ENCODE measurements around the gene WDR49. TPM values are rescaled to one million over a fixed set of nuclear protein-coding genes. Genes with fewer than 3 reads are reported as not detected.

Gene WDR49
- total and polyA plus RNA-seq, 11 donors: 0.03 to 8.7 (median 1.7) TPM

DNA sequence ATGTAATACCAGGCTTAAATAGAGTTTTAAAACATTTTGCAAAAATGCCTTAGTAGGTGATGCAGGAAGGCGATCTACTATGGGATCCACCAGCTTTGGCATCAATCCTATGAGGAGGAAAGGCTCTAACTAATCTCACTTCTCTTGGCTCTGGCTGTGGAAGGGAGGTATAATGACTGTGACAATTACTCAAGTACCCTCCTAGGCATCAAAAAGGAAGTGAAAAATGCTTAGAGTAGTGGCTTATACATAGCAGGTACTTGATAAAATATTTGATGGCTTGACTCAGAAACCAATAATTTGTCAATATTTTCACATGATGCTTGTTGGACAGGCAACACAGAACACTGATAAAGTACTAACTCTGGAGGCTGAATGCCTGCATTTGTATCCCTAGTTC lies 145.8 kb downstream of the WDR49 start:
- Histone ChIP-seq H3K4me1 (no peaks in the 10 kb centered on the region), H3K27me3 (no peaks in the 10 kb centered on the region), H3K4me3 (no peak overlapping the region), H3K36me3 (no peaks in the 10 kb centered on the region), H3K9me3 (no peaks in the 10 kb centered on the region), H3K27ac (no peak overlapping the region)
- no peak for ATAC-seq
- no peak for TF ChIP-seq POLR2A (IDR thresholded peaks at IDR 0.05)
- TF ChIP-seq, protein P1, sequence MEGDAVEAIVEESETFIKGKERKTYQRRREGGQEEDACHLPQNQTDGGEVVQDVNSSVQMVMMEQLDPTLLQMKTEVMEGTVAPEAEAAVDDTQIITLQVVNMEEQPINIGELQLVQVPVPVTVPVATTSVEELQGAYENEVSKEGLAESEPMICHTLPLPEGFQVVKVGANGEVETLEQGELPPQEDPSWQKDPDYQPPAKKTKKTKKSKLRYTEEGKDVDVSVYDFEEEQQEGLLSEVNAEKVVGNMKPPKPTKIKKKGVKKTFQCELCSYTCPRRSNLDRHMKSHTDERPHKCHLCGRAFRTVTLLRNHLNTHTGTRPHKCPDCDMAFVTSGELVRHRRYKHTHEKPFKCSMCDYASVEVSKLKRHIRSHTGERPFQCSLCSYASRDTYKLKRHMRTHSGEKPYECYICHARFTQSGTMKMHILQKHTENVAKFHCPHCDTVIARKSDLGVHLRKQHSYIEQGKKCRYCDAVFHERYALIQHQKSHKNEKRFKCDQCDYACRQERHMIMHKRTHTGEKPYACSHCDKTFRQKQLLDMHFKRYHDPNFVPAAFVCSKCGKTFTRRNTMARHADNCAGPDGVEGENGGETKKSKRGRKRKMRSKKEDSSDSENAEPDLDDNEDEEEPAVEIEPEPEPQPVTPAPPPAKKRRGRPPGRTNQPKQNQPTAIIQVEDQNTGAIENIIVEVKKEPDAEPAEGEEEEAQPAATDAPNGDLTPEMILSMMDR (IDR thresholded peaks at IDR 0.05): no peak
- no peak for DNase-seq
- intact Hi-C loops (cut with DNase I): no loop called here
- WGBS, 4 donors: 78 to 95% (median 89%) methylated on average over 1 of the region's 1 CpG

DNA sequence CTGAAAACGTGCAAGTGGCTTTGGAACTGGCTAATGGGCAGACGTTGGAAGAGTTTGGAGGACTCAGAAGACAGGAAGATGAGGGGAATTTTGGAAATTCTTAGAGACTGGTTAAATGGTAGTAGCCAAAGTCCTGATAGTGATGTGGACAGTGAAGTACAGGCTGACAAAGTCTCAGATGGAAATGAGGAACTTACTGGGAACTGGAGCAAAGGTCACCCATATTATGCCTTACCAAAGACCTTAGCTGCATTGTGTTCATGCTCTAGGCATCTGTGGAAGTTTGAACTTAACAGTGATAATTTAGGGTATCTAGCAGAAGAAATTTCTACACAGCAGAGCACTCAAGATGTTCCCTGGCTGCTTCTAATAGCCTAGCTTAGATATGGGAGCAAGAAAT lies 151.3 kb downstream of the WDR49 start:
- no peak overlapping the region for H3K27ac ChIP-seq
- TF ChIP-seq, protein P1 (IDR thresholded peaks at IDR 0.05): no peak
- TF ChIP-seq POLR2A (IDR thresholded peaks at IDR 0.05): no peak
- H3K36me3 ChIP-seq: no peaks in the 10 kb centered on the region
- H3K9me3 ChIP-seq: no peaks in the 10 kb centered on the region
- peaks cover 0 to 7% (median 0%) of the 10 kb centered on the region in 12 donors for H3K4me1 ChIP-seq
- no peaks in the 10 kb centered on the region for H3K27me3 ChIP-seq
- intact Hi-C loops (cut with DNase I): no loop called here
- no peak overlapping the region for H3K4me3 ChIP-seq
- 69 to 79% (median 77%) methylated on average over 2 of the region's 2 CpGs for WGBS, 4 donors
- ATAC-seq (no peak), DNase-seq (no peak)

DNA sequence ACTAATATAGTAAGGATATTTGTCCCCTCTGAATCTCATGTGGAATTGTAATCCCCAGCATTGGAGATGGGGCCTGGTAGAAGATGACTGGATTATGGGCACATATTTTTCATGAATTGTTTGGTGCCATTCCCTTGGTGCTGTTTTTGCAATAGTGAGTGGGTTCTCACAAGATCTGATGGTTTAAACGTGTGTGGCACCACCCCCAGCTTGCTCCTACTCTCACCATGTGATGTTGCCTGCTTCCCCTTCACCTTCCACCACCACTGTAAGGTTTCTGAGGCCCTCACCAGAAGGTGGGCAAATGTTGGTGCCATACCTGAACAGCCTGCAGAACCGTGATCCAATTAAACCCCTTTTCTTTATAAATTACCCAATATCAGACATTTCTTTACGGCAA lies 151.8 kb downstream of the WDR49 start:
- Histone ChIP-seq H3K4me1 (peaks cover 0 to 7% (median 0%) of the 10 kb centered on the region in 12 donors), H3K4me3 (no peak overlapping the region), H3K27me3 (no peaks in the 10 kb centered on the region), H3K9me3 (no peaks in the 10 kb centered on the region), H3K36me3 (no peaks in the 10 kb centered on the region), H3K27ac (no peak overlapping the region)
- no peak for ATAC-seq
- intact Hi-C loops (cut with DNase I): no loop called here
- 70 to 78% (median 76%) methylated on average over 3 of the region's 3 CpGs for WGBS, 4 donors
- TF ChIP-seq, protein P1 (IDR thresholded peaks at IDR 0.05): no peak
- no peak for TF ChIP-seq POLR2A (IDR thresholded peaks at IDR 0.05)
- DNase-seq: no peak

DNA sequence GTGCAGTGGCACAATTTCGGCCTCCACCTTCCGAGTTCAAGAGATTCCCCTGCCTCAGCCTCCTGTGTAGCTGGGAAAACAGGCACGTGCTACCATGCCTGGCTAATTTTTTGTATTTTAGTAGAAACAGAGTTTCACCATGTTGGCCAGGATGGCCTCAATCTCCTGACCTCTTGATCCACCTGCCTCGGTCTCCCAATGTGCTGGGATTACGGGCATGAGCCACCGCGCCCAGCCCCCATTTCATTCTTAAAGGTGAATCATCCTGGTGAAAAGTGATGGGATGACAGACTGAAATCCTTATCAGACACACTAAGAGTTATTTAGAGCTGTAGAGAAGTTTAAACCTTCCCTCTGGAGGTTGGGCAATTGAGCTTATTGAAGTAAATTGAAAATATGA lies 155.8 kb downstream of the WDR49 start:
- Histone ChIP-seq H3K4me3 (no peak overlapping the region), H3K4me1 (peaks cover 0 to 7% (median 0%) of the 10 kb centered on the region in 12 donors), H3K9me3 (no peaks in the 10 kb centered on the region), H3K27me3 (no peaks in the 10 kb centered on the region), H3K36me3 (no peaks in the 10 kb centered on the region), H3K27ac (no peak overlapping the region)
- ATAC-seq (no peak), DNase-seq (no peak)
- intact Hi-C loops (cut with DNase I): no loop called here
- 90 to 94% (median 93%) methylated on average over 7 of the region's 7 CpGs for WGBS, 4 donors
- TF ChIP-seq, protein P1 (IDR thresholded peaks at IDR 0.05): no peak
- no peak for TF ChIP-seq POLR2A (IDR thresholded peaks at IDR 0.05)

All from heart left ventricle (tissue), 16 donors.